ENCODE measurements around the gene PAFAH1B2. TPM values are rescaled to one million over a fixed set of nuclear protein-coding genes. Genes with fewer than 3 reads are reported as not detected.

PAFAH1B2 gene
- total and polyA plus RNA-seq, 2 experiments from 2014 or later = 87.5 to 148 TPM

DNA sequence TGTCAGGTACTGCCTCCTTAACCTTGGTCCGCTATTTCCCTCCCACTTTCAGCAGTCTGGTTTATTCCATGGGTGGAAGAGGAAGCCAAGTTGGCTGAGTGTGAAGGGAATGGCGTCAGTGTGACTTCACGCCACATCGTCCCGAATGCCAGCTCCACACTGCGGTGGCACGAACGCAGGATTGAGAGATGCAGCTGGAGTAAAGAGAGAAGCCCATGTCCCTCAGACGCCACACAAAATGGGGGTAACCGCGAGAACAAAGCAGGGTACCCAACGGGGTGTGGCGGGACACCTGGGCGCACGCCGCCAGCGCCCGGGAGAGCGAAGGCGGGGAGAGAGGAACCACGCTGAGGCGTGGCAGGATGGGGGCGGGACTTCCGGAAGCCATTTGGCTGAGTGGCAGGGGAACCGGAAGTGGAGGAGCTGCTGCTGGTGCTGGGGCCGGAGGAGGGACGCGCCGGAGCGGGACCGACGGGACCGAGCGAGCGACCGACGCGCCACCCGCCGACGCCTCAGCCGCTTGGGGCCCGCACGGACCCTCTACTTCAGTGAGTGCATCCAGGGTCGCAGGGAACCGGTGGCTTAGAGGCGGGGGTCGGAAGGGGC, at the start of gene PAFAH1B2 (continued):
- TF ChIP-seq JUNB (IDR thresholded peaks at IDR 0.05; ENCODE audit: unreplicated experiment) = no peak

DNA sequence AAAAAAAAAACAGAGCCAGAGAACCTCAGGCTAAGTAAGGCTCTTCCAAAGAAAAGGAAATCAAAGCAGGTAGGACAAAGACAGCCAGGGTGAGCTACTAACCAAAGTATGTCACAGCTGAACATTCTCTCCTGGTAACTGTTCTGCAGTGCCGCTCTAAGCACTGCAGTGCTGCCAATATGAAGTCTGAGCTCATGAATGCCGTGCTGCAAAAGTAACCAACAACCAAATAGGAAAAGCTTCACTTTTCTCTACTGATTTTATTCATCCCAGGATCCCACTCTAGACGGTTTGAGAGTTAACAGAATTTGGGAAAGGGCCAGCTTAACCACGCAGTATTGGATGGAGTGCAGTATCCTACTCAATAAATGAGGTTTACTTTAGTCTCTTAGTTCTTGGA, 49.3 kb upstream of the PAFAH1B2 start:
- no peaks in the 10 kb centered on the region for H3K27me3 ChIP-seq (ENCODE audit: insufficient read depth)
- H3K27me3 Mint-ChIP-seq (ENCODE audit: insufficient read depth, low read depth, poor library complexity) = peaks cover 12% of the 10 kb centered on the region
- peaks cover 15% of the 10 kb centered on the region for H3K36me3 Mint-ChIP-seq (ENCODE audit: low read depth)
- H3K27ac Mint-ChIP-seq = no peak overlapping the region
- no peak for ATAC-seq
- TF ChIP-seq JUNB (IDR thresholded peaks at IDR 0.05; ENCODE audit: unreplicated experiment) (no peak), CREB1 (CRISPR knock-in tag; IDR thresholded peaks at IDR 0.05; ENCODE audit: low read depth) (no peak), EZH2phosphoT487 (IDR thresholded peaks at IDR 0.05; ENCODE audit: unreplicated experiment) (no peak), NANOG (IDR thresholded peaks at IDR 0.05; ENCODE audit: borderline replicate concordance) (no peak), ZNF331 (CRISPR knock-in tag; IDR thresholded peaks at IDR 0.05; ENCODE audit: low read depth) (no peak), POLR2AphosphoS5 (IDR thresholded peaks at IDR 0.05; ENCODE audit: low read depth) (no peak), ZNF114 (CRISPR knock-in tag; IDR thresholded peaks at IDR 0.05) (no peak), STAT1 (IDR thresholded peaks at IDR 0.05; ENCODE audit: unreplicated experiment) (no peak), EZH2 (IDR thresholded peaks at IDR 0.05; ENCODE audit: low read depth, unreplicated experiment) (no peak)
- TF ChIP-seq, protein P1, sequence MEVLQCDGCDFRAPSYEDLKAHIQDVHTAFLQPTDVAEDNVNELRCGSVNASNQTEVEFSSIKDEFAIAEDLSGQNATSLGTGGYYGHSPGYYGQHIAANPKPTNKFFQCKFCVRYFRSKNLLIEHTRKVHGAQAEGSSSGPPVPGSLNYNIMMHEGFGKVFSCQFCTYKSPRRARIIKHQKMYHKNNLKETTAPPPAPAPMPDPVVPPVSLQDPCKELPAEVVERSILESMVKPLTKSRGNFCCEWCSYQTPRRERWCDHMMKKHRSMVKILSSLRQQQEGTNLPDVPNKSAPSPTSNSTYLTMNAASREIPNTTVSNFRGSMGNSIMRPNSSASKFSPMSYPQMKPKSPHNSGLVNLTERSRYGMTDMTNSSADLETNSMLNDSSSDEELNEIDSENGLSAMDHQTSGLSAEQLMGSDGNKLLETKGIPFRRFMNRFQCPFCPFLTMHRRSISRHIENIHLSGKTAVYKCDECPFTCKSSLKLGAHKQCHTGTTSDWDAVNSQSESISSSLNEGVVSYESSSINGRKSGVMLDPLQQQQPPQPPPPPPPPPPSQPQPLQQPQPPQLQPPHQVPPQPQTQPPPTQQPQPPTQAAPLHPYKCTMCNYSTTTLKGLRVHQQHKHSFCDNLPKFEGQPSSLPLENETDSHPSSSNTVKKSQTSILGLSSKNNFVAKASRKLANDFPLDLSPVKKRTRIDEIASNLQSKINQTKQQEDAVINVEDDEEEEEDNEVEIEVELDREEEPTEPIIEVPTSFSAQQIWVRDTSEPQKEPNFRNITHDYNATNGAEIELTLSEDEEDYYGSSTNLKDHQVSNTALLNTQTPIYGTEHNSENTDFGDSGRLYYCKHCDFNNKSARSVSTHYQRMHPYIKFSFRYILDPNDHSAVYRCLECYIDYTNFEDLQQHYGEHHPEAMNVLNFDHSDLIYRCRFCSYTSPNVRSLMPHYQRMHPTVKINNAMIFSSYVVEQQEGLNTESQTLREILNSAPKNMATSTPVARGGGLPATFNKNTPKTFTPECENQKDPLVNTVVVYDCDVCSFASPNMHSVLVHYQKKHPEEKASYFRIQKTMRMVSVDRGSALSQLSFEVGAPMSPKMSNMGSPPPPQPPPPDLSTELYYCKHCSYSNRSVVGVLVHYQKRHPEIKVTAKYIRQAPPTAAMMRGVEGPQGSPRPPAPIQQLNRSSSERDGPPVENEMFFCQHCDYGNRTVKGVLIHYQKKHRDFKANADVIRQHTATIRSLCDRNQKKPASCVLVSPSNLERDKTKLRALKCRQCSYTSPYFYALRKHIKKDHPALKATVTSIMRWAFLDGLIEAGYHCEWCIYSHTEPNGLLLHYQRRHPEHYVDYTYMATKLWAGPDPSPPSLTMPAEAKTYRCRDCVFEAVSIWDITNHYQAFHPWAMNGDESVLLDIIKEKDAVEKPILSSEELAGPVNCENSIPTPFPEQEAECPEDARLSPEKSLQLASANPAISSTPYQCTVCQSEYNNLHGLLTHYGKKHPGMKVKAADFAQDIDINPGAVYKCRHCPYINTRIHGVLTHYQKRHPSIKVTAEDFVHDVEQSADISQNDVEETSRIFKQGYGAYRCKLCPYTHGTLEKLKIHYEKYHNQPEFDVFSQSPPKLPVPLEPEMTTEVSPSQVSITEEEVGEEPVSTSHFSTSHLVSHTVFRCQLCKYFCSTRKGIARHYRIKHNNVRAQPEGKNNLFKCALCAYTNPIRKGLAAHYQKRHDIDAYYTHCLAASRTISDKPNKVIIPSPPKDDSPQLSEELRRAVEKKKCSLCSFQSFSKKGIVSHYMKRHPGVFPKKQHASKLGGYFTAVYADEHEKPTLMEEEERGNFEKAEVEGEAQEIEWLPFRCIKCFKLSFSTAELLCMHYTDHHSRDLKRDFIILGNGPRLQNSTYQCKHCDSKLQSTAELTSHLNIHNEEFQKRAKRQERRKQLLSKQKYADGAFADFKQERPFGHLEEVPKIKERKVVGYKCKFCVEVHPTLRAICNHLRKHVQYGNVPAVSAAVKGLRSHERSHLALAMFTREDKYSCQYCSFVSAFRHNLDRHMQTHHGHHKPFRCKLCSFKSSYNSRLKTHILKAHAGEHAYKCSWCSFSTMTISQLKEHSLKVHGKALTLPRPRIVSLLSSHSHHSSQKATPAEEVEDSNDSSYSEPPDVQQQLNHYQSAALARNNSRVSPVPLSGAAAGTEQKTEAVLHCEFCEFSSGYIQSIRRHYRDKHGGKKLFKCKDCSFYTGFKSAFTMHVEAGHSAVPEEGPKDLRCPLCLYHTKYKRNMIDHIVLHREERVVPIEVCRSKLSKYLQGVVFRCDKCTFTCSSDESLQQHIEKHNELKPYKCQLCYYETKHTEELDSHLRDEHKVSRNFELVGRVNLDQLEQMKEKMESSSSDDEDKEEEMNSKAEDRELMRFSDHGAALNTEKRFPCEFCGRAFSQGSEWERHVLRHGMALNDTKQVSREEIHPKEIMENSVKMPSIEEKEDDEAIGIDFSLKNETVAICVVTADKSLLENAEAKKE (CRISPR knock-in tag; IDR thresholded peaks at IDR 0.05) = no peak
- TF ChIP-seq, protein P2, sequence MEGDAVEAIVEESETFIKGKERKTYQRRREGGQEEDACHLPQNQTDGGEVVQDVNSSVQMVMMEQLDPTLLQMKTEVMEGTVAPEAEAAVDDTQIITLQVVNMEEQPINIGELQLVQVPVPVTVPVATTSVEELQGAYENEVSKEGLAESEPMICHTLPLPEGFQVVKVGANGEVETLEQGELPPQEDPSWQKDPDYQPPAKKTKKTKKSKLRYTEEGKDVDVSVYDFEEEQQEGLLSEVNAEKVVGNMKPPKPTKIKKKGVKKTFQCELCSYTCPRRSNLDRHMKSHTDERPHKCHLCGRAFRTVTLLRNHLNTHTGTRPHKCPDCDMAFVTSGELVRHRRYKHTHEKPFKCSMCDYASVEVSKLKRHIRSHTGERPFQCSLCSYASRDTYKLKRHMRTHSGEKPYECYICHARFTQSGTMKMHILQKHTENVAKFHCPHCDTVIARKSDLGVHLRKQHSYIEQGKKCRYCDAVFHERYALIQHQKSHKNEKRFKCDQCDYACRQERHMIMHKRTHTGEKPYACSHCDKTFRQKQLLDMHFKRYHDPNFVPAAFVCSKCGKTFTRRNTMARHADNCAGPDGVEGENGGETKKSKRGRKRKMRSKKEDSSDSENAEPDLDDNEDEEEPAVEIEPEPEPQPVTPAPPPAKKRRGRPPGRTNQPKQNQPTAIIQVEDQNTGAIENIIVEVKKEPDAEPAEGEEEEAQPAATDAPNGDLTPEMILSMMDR (conservative IDR thresholded peaks at IDR 0.05; ENCODE audit: low read depth in 2 of 2) = no peak
- TF ChIP-seq, protein P3, sequence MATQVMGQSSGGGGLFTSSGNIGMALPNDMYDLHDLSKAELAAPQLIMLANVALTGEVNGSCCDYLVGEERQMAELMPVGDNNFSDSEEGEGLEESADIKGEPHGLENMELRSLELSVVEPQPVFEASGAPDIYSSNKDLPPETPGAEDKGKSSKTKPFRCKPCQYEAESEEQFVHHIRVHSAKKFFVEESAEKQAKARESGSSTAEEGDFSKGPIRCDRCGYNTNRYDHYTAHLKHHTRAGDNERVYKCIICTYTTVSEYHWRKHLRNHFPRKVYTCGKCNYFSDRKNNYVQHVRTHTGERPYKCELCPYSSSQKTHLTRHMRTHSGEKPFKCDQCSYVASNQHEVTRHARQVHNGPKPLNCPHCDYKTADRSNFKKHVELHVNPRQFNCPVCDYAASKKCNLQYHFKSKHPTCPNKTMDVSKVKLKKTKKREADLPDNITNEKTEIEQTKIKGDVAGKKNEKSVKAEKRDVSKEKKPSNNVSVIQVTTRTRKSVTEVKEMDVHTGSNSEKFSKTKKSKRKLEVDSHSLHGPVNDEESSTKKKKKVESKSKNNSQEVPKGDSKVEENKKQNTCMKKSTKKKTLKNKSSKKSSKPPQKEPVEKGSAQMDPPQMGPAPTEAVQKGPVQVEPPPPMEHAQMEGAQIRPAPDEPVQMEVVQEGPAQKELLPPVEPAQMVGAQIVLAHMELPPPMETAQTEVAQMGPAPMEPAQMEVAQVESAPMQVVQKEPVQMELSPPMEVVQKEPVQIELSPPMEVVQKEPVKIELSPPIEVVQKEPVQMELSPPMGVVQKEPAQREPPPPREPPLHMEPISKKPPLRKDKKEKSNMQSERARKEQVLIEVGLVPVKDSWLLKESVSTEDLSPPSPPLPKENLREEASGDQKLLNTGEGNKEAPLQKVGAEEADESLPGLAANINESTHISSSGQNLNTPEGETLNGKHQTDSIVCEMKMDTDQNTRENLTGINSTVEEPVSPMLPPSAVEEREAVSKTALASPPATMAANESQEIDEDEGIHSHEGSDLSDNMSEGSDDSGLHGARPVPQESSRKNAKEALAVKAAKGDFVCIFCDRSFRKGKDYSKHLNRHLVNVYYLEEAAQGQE (IDR thresholded peaks at IDR 0.05; ENCODE audit: unreplicated experiment) = no peak
- TF ChIP-seq, protein P4, sequence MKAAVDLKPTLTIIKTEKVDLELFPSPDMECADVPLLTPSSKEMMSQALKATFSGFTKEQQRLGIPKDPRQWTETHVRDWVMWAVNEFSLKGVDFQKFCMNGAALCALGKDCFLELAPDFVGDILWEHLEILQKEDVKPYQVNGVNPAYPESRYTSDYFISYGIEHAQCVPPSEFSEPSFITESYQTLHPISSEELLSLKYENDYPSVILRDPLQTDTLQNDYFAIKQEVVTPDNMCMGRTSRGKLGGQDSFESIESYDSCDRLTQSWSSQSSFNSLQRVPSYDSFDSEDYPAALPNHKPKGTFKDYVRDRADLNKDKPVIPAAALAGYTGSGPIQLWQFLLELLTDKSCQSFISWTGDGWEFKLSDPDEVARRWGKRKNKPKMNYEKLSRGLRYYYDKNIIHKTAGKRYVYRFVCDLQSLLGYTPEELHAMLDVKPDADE (IDR thresholded peaks at IDR 0.05) = no peak
- H3K9me2 ChIP-seq (ENCODE audit: insufficient read depth) = no peaks in the 10 kb centered on the region
- H3K4me1 Mint-ChIP-seq = peaks cover 33% of the 10 kb centered on the region
- H3K79me2 ChIP-seq (replicated peaks; ENCODE audit: insufficient read depth) = peaks cover 80% of the 10 kb centered on the region
- H3K9me3 Mint-ChIP-seq = no peaks in the 10 kb centered on the region; the same call in 1 of the 3 replicates
- H3F3A ChIP-seq (replicated peaks; ENCODE audit: low read depth) = no peaks in the 10 kb centered on the region
- H3K4me2 ChIP-seq = no peak overlapping the region
- H2AFZ ChIP-seq = no peak overlapping the region
- H3K36me3 ChIP-seq (ENCODE audit: insufficient read depth) = no peaks in the 10 kb centered on the region
- H3K27ac ChIP-seq (ENCODE audit: low read depth) = no peak overlapping the region
- H4K20me1 ChIP-seq (replicated peaks; ENCODE audit: insufficient read depth) = peaks cover 34% of the 10 kb centered on the region
- peaks cover 23% of the 10 kb centered on the region for H3K4me1 ChIP-seq (ENCODE audit: insufficient read depth)
- H3K4me3 ChIP-seq = no peak overlapping the region
- H3K4me3 Mint-ChIP-seq = no peak overlapping the region
- peak; percentile 34 for DNase-seq (ENCODE audit: low spot score)

Measured in GM23338 (cell line).